H1 (cell line): ENCODE results near the gene RPGR. TPM values are rescaled to one million over a fixed set of nuclear protein-coding genes. Genes with fewer than 3 reads are reported as not detected.

Source experiments
- CTCF ChIA-PET: fragments of 300-600 bp; sonication (Branson Sonifier 250); formaldehyde crosslinking; loops from one replicate; lab custom pipeline; 2021; ENCODE audit not compliant: partially characterized antibody; lab: Charles Lee
- POLR2A ChIA-PET: fragments of 300-600 bp; sonication (Branson Sonifier 250); formaldehyde crosslinking; loops from one replicate; lab custom pipeline; 2021; ENCODE audit warnings: inconsistent platforms; ENCODE audit not compliant: partially characterized antibody; lab: Charles Lee
- DNase-seq, 2 experiments: peaks; one replicate each; pipeline versions ENCODE4 v3.0.0 to v3.0.0-alpha.2; 2010 to 2022; ENCODE audit warnings: low spot score in 2 of 2, low read depth in 1 of 2, mixed read lengths in 1 of 2
- FAIRE-seq: peaks from 2 replicates; lab custom pipeline; 2011; peaks lifted over from hg19 to GRCh38; lab: Jason Lieb, UNC
- H2AFZ ChIP-seq: 2 replicates; pipeline ENCODE4 v1.8.1; 2012; ENCODE audit warnings: low read length, inconsistent platforms
- H2AK5ac ChIP-seq: 2 replicates; pipeline ENCODE4 v1.6.1; 2013; ENCODE audit warnings: low read depth, low read length
- H2BK120ac ChIP-seq: replicated peaks from 2 replicates; pipeline ENCODE3; 2013; ENCODE audit warnings: low read depth, low read length, inconsistent platforms
- H2BK12ac ChIP-seq: 2 replicates; pipeline ENCODE4 v1.6.1; 2013; ENCODE audit warnings: low read depth, low read length
- H2BK15ac ChIP-seq: 2 replicates; pipeline ENCODE4 v1.6.1; 2013; ENCODE audit warnings: low read length
- H2BK20ac ChIP-seq: 2 replicates; pipeline ENCODE4 v1.6.1; 2013; ENCODE audit warnings: low read length
- H2BK5ac ChIP-seq: 2 replicates; pipeline ENCODE4 v1.6.1; 2013; ENCODE audit warnings: low read depth, low read length
- H3K14ac ChIP-seq: 2 replicates; pipeline ENCODE4 v1.6.1; 2013; ENCODE audit warnings: inconsistent platforms; ENCODE audit not compliant: insufficient read length
- H3K18ac ChIP-seq: 2 replicates; pipeline ENCODE4 v1.6.1; 2013; ENCODE audit warnings: low read length; ENCODE audit errors: extremely low read depth
- H3K23ac ChIP-seq: 2 replicates; pipeline ENCODE4 v1.6.1; 2013; ENCODE audit warnings: inconsistent platforms; ENCODE audit not compliant: insufficient read length
- H3K23me2 ChIP-seq: 2 replicates; pipeline ENCODE4 v1.6.1; 2013; ENCODE audit warnings: low read depth, low read length
- H3K27ac ChIP-seq: 2 replicates; pipeline ENCODE4 v1.6.1; 2011; ENCODE audit warnings: low read depth, low read length, inconsistent platforms
- H3K27me3 ChIP-seq, 4 experiments: replicated peaks in 1 of 4; 1 replicate in 1 of 4; 2 replicates in 3 of 4; pipeline versions ENCODE4 v1.6.1 to v1.8.1; 2011 to 2013; ENCODE audit warnings: low read length in 3 of 4, mild to moderate bottlenecking in 3 of 4, inconsistent platforms in 2 of 4, mixed read lengths in 2 of 4, moderate library complexity in 1 of 4; ENCODE audit not compliant: control insufficient read depth in 3 of 4, insufficient read depth in 3 of 4; ENCODE audit errors: extremely low read depth in 1 of 4
- H3K36me3 ChIP-seq, 4 experiments: 2 replicates each; pipeline versions ENCODE4 v1.6.1 to v1.8.1; 2011 to 2013; ENCODE audit warnings: mild to moderate bottlenecking in 4 of 4, low read length in 3 of 4, moderate library complexity in 2 of 4, control low read depth in 1 of 4, inconsistent platforms in 1 of 4; ENCODE audit not compliant: insufficient read depth in 4 of 4, control insufficient read depth in 2 of 4
- H3K4ac ChIP-seq: replicated peaks from 2 replicates; pipeline ENCODE3; 2013; ENCODE audit warnings: low read length, low read depth, mixed read lengths, inconsistent platforms; ENCODE audit not compliant: insufficient read length
- H3K4me1 ChIP-seq, 4 experiments: replicated peaks in 1 of 4; 1 replicate in 1 of 4; 2 replicates in 3 of 4; pipeline versions ENCODE4 v1.6.1 to v1.8.1; 2011 to 2013; ENCODE audit warnings: low read length in 3 of 4, inconsistent platforms in 2 of 4, mixed read lengths in 1 of 4; ENCODE audit not compliant: insufficient read depth in 4 of 4, control insufficient read depth in 3 of 4
- H3K4me2 ChIP-seq, 2 experiments: 2 replicates each; pipeline versions ENCODE4 v1.6.1 to v1.8.1; 2011 to 2013; ENCODE audit warnings: low read depth in 2 of 2, low read length in 2 of 2, control low read depth in 1 of 2, inconsistent platforms in 1 of 2, mild to moderate bottlenecking in 1 of 2; ENCODE audit not compliant: insufficient read depth in 1 of 2
- H3K4me3 ChIP-seq, 4 experiments: fragments of 200-600, 300-600 bp in 1 of 4; sonication (generic), shearing (Covaris generic), sonication (Bioruptor Twin) in 1 of 4; 2 replicates each; pipeline versions ENCODE4 v1.5.1 to v1.8.1; 2011 to 2016; ENCODE audit warnings: low read length in 4 of 4, low read depth in 3 of 4, control low read depth in 2 of 4, inconsistent platforms in 2 of 4, mild to moderate bottlenecking in 2 of 4, mixed read lengths in 1 of 4, moderate library complexity in 1 of 4; ENCODE audit not compliant: insufficient read depth in 2 of 4; ENCODE audit errors: extremely low read depth in 1 of 4
- H3K56ac ChIP-seq: replicated peaks from 2 replicates; pipeline ENCODE3; 2013; ENCODE audit warnings: low read depth, mild to moderate bottlenecking, mixed read lengths, low read length, inconsistent platforms; ENCODE audit not compliant: insufficient read length
- H3K79me1 ChIP-seq: 2 replicates; pipeline ENCODE4 v1.6.1; 2013; ENCODE audit warnings: low read depth, low read length, control low read depth
- H3K79me2 ChIP-seq, 2 experiments: 2 replicates each; pipeline versions ENCODE4 v1.6.1 to v1.8.1; 2012 to 2013; ENCODE audit warnings: low read length in 2 of 2, mild to moderate bottlenecking in 2 of 2, inconsistent platforms in 1 of 2; ENCODE audit not compliant: insufficient read depth in 2 of 2, control insufficient read depth in 1 of 2
- H3K9ac ChIP-seq, 4 experiments: replicated peaks in 1 of 4; 1 replicate in 1 of 4; 2 replicates in 3 of 4; pipeline versions ENCODE4 v1.6.1 to v1.8.1; 2011 to 2013; ENCODE audit warnings: low read depth in 3 of 4, low read length in 3 of 4, control low read depth in 2 of 4, mild to moderate bottlenecking in 2 of 4, moderate library complexity in 2 of 4, inconsistent platforms in 1 of 4; ENCODE audit errors: extremely low read depth in 1 of 4
- H3K9me3 ChIP-seq, 2 experiments: 2 replicates each; pipeline versions ENCODE4 v1.6.1 to v1.8.1; 2012 to 2013; ENCODE audit warnings: mild to moderate bottlenecking in 2 of 2, moderate library complexity in 2 of 2, control low read depth in 1 of 2, inconsistent platforms in 1 of 2, low read depth in 1 of 2, low read length in 1 of 2, mixed read lengths in 1 of 2; ENCODE audit not compliant: insufficient read depth in 2 of 2
- H4K20me1 ChIP-seq, 2 experiments: replicated peaks in 1 of 2; 2 replicates each; pipeline versions ENCODE3 to v1.8.1; 2011 to 2013; ENCODE audit warnings: inconsistent platforms in 2 of 2, low read length in 2 of 2, mild to moderate bottlenecking in 1 of 2; ENCODE audit not compliant: insufficient read depth in 2 of 2, control insufficient read depth in 1 of 2
- H4K5ac ChIP-seq: 2 replicates; pipeline ENCODE4 v1.6.1; 2013; ENCODE audit warnings: low read length, low read depth, mixed read lengths, inconsistent platforms; ENCODE audit not compliant: insufficient read length
- H4K8ac ChIP-seq: 2 replicates; pipeline ENCODE4 v1.8.0; 2013; ENCODE audit warnings: mild to moderate bottlenecking, moderate library complexity, low read length, inconsistent platforms; ENCODE audit not compliant: insufficient read depth; ENCODE audit errors: extremely low read depth
- H4K91ac ChIP-seq: replicated peaks from 2 replicates; pipeline ENCODE3; 2013; ENCODE audit warnings: low read length, mixed read lengths, inconsistent platforms; ENCODE audit not compliant: insufficient read length
- CTCF ChIP-seq, 3 experiments: IDR thresholded peaks; 1 replicate in 2 of 3; 2 replicates in 1 of 3; pipeline versions ENCODE4 v1.5.1 to v1.6.1; 2011; ENCODE audit warnings: low read length in 3 of 3, mild to moderate bottlenecking in 3 of 3, inconsistent platforms in 2 of 3, low read depth in 1 of 3, moderate library complexity in 1 of 3; ENCODE audit not compliant: insufficient read depth in 1 of 3; ENCODE audit errors: control extremely low read depth in 1 of 3
- HDAC6 ChIP-seq: IDR thresholded peaks from one replicate; pipeline ENCODE4 v1.7.1; 2012; ENCODE audit warnings: low read depth, mild to moderate bottlenecking, inconsistent platforms, low read length, moderate library complexity
- JUN ChIP-seq: IDR thresholded peaks from 2 replicates; pipeline ENCODE4 v1.6.1; 2011; ENCODE audit warnings: low read depth, mild to moderate bottlenecking, improper control_type of control experiment, low read length
- NRF1 ChIP-seq: IDR thresholded peaks from 2 replicates; pipeline ENCODE4 v1.6.1; 2011; ENCODE audit warnings: mild to moderate bottlenecking, low read depth, low read length, improper control_type of control experiment
- POLR2A ChIP-seq, 2 experiments: IDR thresholded peaks; 1 replicate in 1 of 2; 2 replicates in 1 of 2; pipeline ENCODE4 v1.6.1; 2011; ENCODE audit warnings: low read depth in 2 of 2, low read length in 2 of 2, mild to moderate bottlenecking in 2 of 2; ENCODE audit errors: control extremely low read depth in 1 of 2
- POU5F1 ChIP-seq: IDR thresholded peaks from 2 replicates; pipeline ENCODE4 v1.6.1; 2011; ENCODE audit warnings: low read depth, mild to moderate bottlenecking, low read length, moderate library complexity
- RAD21 ChIP-seq, 2 experiments: IDR thresholded peaks in 1 of 2; conservative IDR thresholded peaks in 1 of 2; 2 replicates each; pipeline ENCODE4 v1.6.1; 2011; ENCODE audit warnings: low read depth in 2 of 2, low read length in 2 of 2, improper control_type of control experiment in 1 of 2, inconsistent platforms in 1 of 2, mild to moderate bottlenecking in 1 of 2, moderate library complexity in 1 of 2
- ZNF274 ChIP-seq: IDR thresholded peaks from 2 replicates; pipeline ENCODE4 v1.7.0; 2012; ENCODE audit warnings: low read length, borderline replicate concordance; ENCODE audit errors: extremely low read depth
- WGBS, 2 experiments: shearing (Covaris generic) in 1 of 2; methylation state at CpG; one replicate each; pipeline versions ENCODE4 v1.1.6 to v1.1.7; 2013 to 2015; ENCODE audit warnings: low lambda C conversion rate in 2 of 2, mixed read lengths in 2 of 2, inconsistent platforms in 1 of 2, low coverage in 1 of 2, missing lambda C conversion rate in 1 of 2; ENCODE audit not compliant: insufficient replicate concordance in 2 of 2, insufficient coverage in 1 of 2, insufficient read length in 1 of 2; ENCODE audit errors: extremely low coverage in 1 of 2, missing lambda C conversion rate in 1 of 2; 5-methylcytosine and 5-hydroxymethylcytosine counted together
- polyA plus RNA-seq, 7 experiments: library from polyadenylated mRNA; depleted of rRNA in 3 of 7; stranded (reverse) in 5 of 7; unstranded in 2 of 7; fragments of >200 nt in 5 of 7; fragments of 200-250 nt in 2 of 7; gene quantifications; 1 replicate in 5 of 7; 2 replicates in 1 of 7; 4 replicates in 1 of 7; pipeline versions ENCODE4 v1.2.1 to v1.2.3, GENCODE V29; 2011 to 2013; ENCODE audit warnings: missing spikeins in 2 of 7, mixed read lengths in 2 of 7
- total RNA-seq: library from RNA; stranded (reverse); fragmentation: NEBNext Ultra II Directional; extraction: Animal tissue kit (Norgen Biotek cat#: 25700); gene quantifications from 2 replicates; pipeline ENCODE4 v1.2.1, GENCODE V29; 2021

The RPGR gene
- total and polyA plus RNA-seq, 2 of the 8 experiments (the other 6 are each of a cell fraction or from before 2014, with no cell fraction given) = 1.6 to 10.0 TPM

- Histone ChIP-seq H3K36me3 (no peaks in the 10 kb centered on the region), H2BK20ac (no peak overlapping the region), H2AFZ (no peak overlapping the region), H4K5ac (no peak overlapping the region), H3K23ac (no peak overlapping the region), H4K8ac (no peak overlapping the region), H3K18ac (no peak overlapping the region), H3K14ac (no peak overlapping the region), H3K4ac (no peak overlapping the region), H2BK15ac (no peak overlapping the region), H3K9me3 (no peaks in the 10 kb centered on the region), H3K4me2 (no peak overlapping the region), H3K23me2 (no peaks in the 10 kb centered on the region), H3K4me3 (no peak overlapping the region), H3K4me1 (no peaks in the 10 kb centered on the region), H3K79me2 (no peaks in the 10 kb centered on the region), H3K56ac (no peak overlapping the region), H2BK120ac (no peak overlapping the region), H4K20me1 (no peaks in the 10 kb centered on the region), H3K27me3 (no peaks in the 10 kb centered on the region), H3K9ac (no peak overlapping the region), H2AK5ac (no peak overlapping the region), H2BK12ac (no peak overlapping the region), H2BK5ac (no peak overlapping the region), H3K79me1 (no peaks in the 10 kb centered on the region), H3K27ac (no peak overlapping the region), H4K91ac (no peak overlapping the region)
- ChIA-PET CTCF (interaction anchor here (0.6 to 1.2 kb wide), 4 partner anchors 24 to 252 kb away, joined by 3 to 4 read pairs (median 4); no protein-coding TSS in a partner anchor), POLR2A (no interaction called here)
- WGBS, 2 experiments = 0% methylated on average over 1 of the region's 1 CpG; no CpG with 5 or more reads in 1 of the 2 experiments
- DNase-seq = no peak
- peak; percentile 39 for FAIRE-seq
- TF ChIP-seq POLR2A (IDR thresholded peaks at IDR 0.05; ENCODE audit: control extremely low read depth in 1 of 2, low read depth in 2 of 2, low read length in 2 of 2) (no peak), ZNF274 (no peak), HDAC6 (no peak), POU5F1 (no peak), RAD21 (IDR thresholded peaks at IDR 0.05 in 1 of 2, conservative IDR thresholded peaks at IDR 0.05 in 1 of 2; ENCODE audit: low read depth in 2 of 2, low read length in 2 of 2) (peak; percentile 43 to 50), CTCF (IDR thresholded peaks at IDR 0.05; ENCODE audit: control extremely low read depth in 1 of 3, insufficient read depth in 1 of 3, low read depth in 1 of 3, low read length in 3 of 3) (peak in 2 of 3 experiments; percentile 14 to 50; a peak in 2 of 4 replicates), JUN (no peak), NRF1 (no peak)
Measured at GRCh38 chrX:38375891-38376290, 48.6 kb upstream of the RPGR start.
